ENCODE data around the gene CDRT4.

Gene CDRT4

GRCh38 chr17:15470536-15470935 is 3.1 kb upstream of the CDRT4 start:
- no peak overlapping the region for H3K9ac ChIP-seq (ENCODE audit: low read length)
- H3K4me3 ChIP-seq (ENCODE audit: low read depth in 1 of 2, low read length in 2 of 2), result no peak overlapping the region
- H3K27ac ChIP-seq (ENCODE audit: low read depth, low read length), result no peak overlapping the region
- no peaks in the 10 kb centered on the region for H3K9me3 ChIP-seq (ENCODE audit: low read length)
- no peaks in the 10 kb centered on the region for H3K27me3 ChIP-seq (ENCODE audit: control insufficient read depth in 1 of 2, insufficient read depth in 2 of 2, low read length in 2 of 2)
- H3K4me1 ChIP-seq (ENCODE audit: insufficient read depth, low read length), result peaks cover 11% of the 10 kb centered on the region
- no peaks in the 10 kb centered on the region for H3K36me3 ChIP-seq (ENCODE audit: insufficient read depth, low read length)

GRCh38 chr17:15469260-15469659 is 1.8 kb upstream of the CDRT4 start:
- Histone ChIP-seq H3K4me1 (ENCODE audit: insufficient read depth, low read length) (peaks cover 17% of the 10 kb centered on the region), H3K9ac (ENCODE audit: low read length) (no peak overlapping the region), H3K27ac (ENCODE audit: low read depth, low read length) (no peak overlapping the region), H3K4me3 (ENCODE audit: low read depth in 1 of 2, low read length in 2 of 2) (no peak overlapping the region), H3K27me3 (ENCODE audit: control insufficient read depth in 1 of 2, insufficient read depth in 2 of 2, low read length in 2 of 2) (no peaks in the 10 kb centered on the region), H3K9me3 (ENCODE audit: low read length) (no peaks in the 10 kb centered on the region), H3K36me3 (ENCODE audit: insufficient read depth, low read length) (no peaks in the 10 kb centered on the region)

- peaks cover 28% of the 10 kb centered on the region for H3K4me1 ChIP-seq (ENCODE audit: insufficient read depth, low read length)
These were observed 705 bp upstream of the CDRT4 start for GRCh38 chr17:15468126-15468525.

GRCh38 chr17:15466131-15466530 is 1.3 kb downstream of the CDRT4 start:
- Histone ChIP-seq H3K4me1 (ENCODE audit: insufficient read depth, low read length) (peaks cover 36% of the 10 kb centered on the region), H3K9ac (ENCODE audit: low read length) (no peak overlapping the region), H3K27me3 (ENCODE audit: control insufficient read depth in 1 of 2, insufficient read depth in 2 of 2, low read length in 2 of 2) (no peaks in the 10 kb centered on the region), H3K36me3 (ENCODE audit: insufficient read depth, low read length) (no peaks in the 10 kb centered on the region), H3K27ac (ENCODE audit: low read depth, low read length) (no peak overlapping the region), H3K9me3 (ENCODE audit: low read length) (no peaks in the 10 kb centered on the region), H3K4me3 (ENCODE audit: low read depth in 1 of 2, low read length in 2 of 2) (no peak overlapping the region)

More at GRCh38 chr17:15468126-15468525, 705 bp upstream of the CDRT4 start:
- Histone ChIP-seq H3K9me3 (ENCODE audit: low read length) (no peaks in the 10 kb centered on the region), H3K27me3 (ENCODE audit: control insufficient read depth in 1 of 2, insufficient read depth in 2 of 2, low read length in 2 of 2) (no peaks in the 10 kb centered on the region), H3K27ac (ENCODE audit: low read depth, low read length) (no peak overlapping the region), H3K4me3 (ENCODE audit: low read depth in 1 of 2, low read length in 2 of 2) (no peak overlapping the region), H3K9ac (ENCODE audit: low read length) (no peak overlapping the region), H3K36me3 (ENCODE audit: insufficient read depth, low read length) (no peaks in the 10 kb centered on the region)

GRCh38 chr17:15465045-15465701 is 2.2 kb downstream of the CDRT4 start:
- Histone ChIP-seq H3K4me1 (ENCODE audit: insufficient read depth, low read length) (peaks cover 39% of the 10 kb centered on the region), H3K27me3 (ENCODE audit: control insufficient read depth in 1 of 2, insufficient read depth in 2 of 2, low read length in 2 of 2) (no peaks in the 10 kb centered on the region), H3K36me3 (ENCODE audit: insufficient read depth, low read length) (no peaks in the 10 kb centered on the region), H3K9me3 (ENCODE audit: low read length) (no peaks in the 10 kb centered on the region), H3K4me3 (ENCODE audit: low read depth in 1 of 2, low read length in 2 of 2) (no peak overlapping the region), H3K27ac (ENCODE audit: low read depth, low read length) (no peak overlapping the region), H3K9ac (ENCODE audit: low read length) (no peak overlapping the region)

- H3K27ac ChIP-seq (ENCODE audit: low read depth, low read length), result peak overlapping the region; percentile 22
- no peaks in the 10 kb centered on the region for H3K27me3 ChIP-seq (ENCODE audit: control insufficient read depth in 1 of 2, insufficient read depth in 2 of 2, low read length in 2 of 2)
- no peaks in the 10 kb centered on the region for H3K9me3 ChIP-seq (ENCODE audit: low read length)
- no peaks in the 10 kb centered on the region for H3K36me3 ChIP-seq (ENCODE audit: insufficient read depth, low read length)
- H3K9ac ChIP-seq (ENCODE audit: low read length), result no peak overlapping the region
- H3K4me3 ChIP-seq (ENCODE audit: low read depth in 1 of 2, low read length in 2 of 2), result no peak overlapping the region
- H3K4me1 ChIP-seq (ENCODE audit: insufficient read depth, low read length), result peaks cover 39% of the 10 kb centered on the region
These were observed 3.0 kb downstream of the CDRT4 start for GRCh38 chr17:15464231-15464985.

GRCh38 chr17:15462976-15463772 is 4.2 kb downstream of the CDRT4 start:
- no peak overlapping the region for H3K9ac ChIP-seq (ENCODE audit: low read length)
- no peak overlapping the region for H3K4me3 ChIP-seq (ENCODE audit: low read depth in 1 of 2, low read length in 2 of 2)
- H3K9me3 ChIP-seq (ENCODE audit: low read length), result no peaks in the 10 kb centered on the region
- no peaks in the 10 kb centered on the region for H3K36me3 ChIP-seq (ENCODE audit: insufficient read depth, low read length)
- H3K27me3 ChIP-seq (ENCODE audit: control insufficient read depth in 1 of 2, insufficient read depth in 2 of 2, low read length in 2 of 2), result no peaks in the 10 kb centered on the region
- H3K27ac ChIP-seq (ENCODE audit: low read depth, low read length), result peak overlapping the region; percentile 21
- peaks cover 40% of the 10 kb centered on the region for H3K4me1 ChIP-seq (ENCODE audit: insufficient read depth, low read length)

GRCh38 chr17:15457723-15458094 is 9.7 kb downstream of the CDRT4 start:
- Histone ChIP-seq H3K36me3 (ENCODE audit: insufficient read depth, low read length) (no peaks in the 10 kb centered on the region), H3K4me3 (ENCODE audit: low read depth in 1 of 2, low read length in 2 of 2) (peak overlapping the region in 1 of 2 donors; percentile 50), H3K4me1 (ENCODE audit: insufficient read depth, low read length) (peaks cover 37% of the 10 kb centered on the region), H3K9ac (ENCODE audit: low read length) (peak overlapping the region; percentile 15), H3K27ac (ENCODE audit: low read depth, low read length) (peak overlapping the region; percentile 78), H3K27me3 (ENCODE audit: control insufficient read depth in 1 of 2, insufficient read depth in 2 of 2, low read length in 2 of 2) (no peaks in the 10 kb centered on the region), H3K9me3 (ENCODE audit: low read length) (no peaks in the 10 kb centered on the region)

GRCh38 chr17:15456972-15457722 is 10.3 kb downstream of the CDRT4 start:
- H3K4me3 ChIP-seq (ENCODE audit: low read depth in 1 of 2, low read length in 2 of 2), result peak overlapping the region; percentile 33 to 50
- peaks cover 34% of the 10 kb centered on the region for H3K4me1 ChIP-seq (ENCODE audit: insufficient read depth, low read length)

GRCh38 chr17:15456496-15456895 is 10.9 kb downstream of the CDRT4 start:
- no peak overlapping the region for H3K9ac ChIP-seq (ENCODE audit: low read length)
- H3K4me3 ChIP-seq (ENCODE audit: low read depth in 1 of 2, low read length in 2 of 2), result peak overlapping the region in 1 of 2 donors; percentile 50
- H3K9me3 ChIP-seq (ENCODE audit: low read length), result no peaks in the 10 kb centered on the region
- H3K27ac ChIP-seq (ENCODE audit: low read depth, low read length), result peak overlapping the region; percentile 78
- H3K4me1 ChIP-seq (ENCODE audit: insufficient read depth, low read length), result peaks cover 34% of the 10 kb centered on the region
- H3K27me3 ChIP-seq (ENCODE audit: control insufficient read depth in 1 of 2, insufficient read depth in 2 of 2, low read length in 2 of 2), result no peaks in the 10 kb centered on the region
- no peaks in the 10 kb centered on the region for H3K36me3 ChIP-seq (ENCODE audit: insufficient read depth, low read length)

More at GRCh38 chr17:15456972-15457722, 10.3 kb downstream of the CDRT4 start:
- H3K27me3 ChIP-seq (ENCODE audit: control insufficient read depth in 1 of 2, insufficient read depth in 2 of 2, low read length in 2 of 2), result no peaks in the 10 kb centered on the region
- H3K9ac ChIP-seq (ENCODE audit: low read length), result peak overlapping the region; percentile 15
- no peaks in the 10 kb centered on the region for H3K9me3 ChIP-seq (ENCODE audit: low read length)
- H3K36me3 ChIP-seq (ENCODE audit: insufficient read depth, low read length), result no peaks in the 10 kb centered on the region
- peak overlapping the region; percentile 78 for H3K27ac ChIP-seq (ENCODE audit: low read depth, low read length)

GRCh38 chr17:15454346-15454745 is 13.1 kb downstream of the CDRT4 start:
- H3K4me1 ChIP-seq (ENCODE audit: insufficient read depth, low read length), result peaks cover 31% of the 10 kb centered on the region
- H3K36me3 ChIP-seq (ENCODE audit: insufficient read depth, low read length), result no peaks in the 10 kb centered on the region
- no peaks in the 10 kb centered on the region for H3K9me3 ChIP-seq (ENCODE audit: low read length)
- H3K9ac ChIP-seq (ENCODE audit: low read length), result no peak overlapping the region
- H3K27ac ChIP-seq (ENCODE audit: low read depth, low read length), result no peak overlapping the region
- no peaks in the 10 kb centered on the region for H3K27me3 ChIP-seq (ENCODE audit: control insufficient read depth in 1 of 2, insufficient read depth in 2 of 2, low read length in 2 of 2)
- no peak overlapping the region for H3K4me3 ChIP-seq (ENCODE audit: low read depth in 1 of 2, low read length in 2 of 2)

All from muscle layer of colon (tissue), 2 donors.